ENCODE data around the gene SFTPB. TPM values are rescaled to one million over a fixed set of nuclear protein-coding genes. Genes with fewer than 3 reads are reported as not detected.

The SFTPB gene
- total RNA-seq, 1 donor from 2014 or later, result not detected

DNA sequence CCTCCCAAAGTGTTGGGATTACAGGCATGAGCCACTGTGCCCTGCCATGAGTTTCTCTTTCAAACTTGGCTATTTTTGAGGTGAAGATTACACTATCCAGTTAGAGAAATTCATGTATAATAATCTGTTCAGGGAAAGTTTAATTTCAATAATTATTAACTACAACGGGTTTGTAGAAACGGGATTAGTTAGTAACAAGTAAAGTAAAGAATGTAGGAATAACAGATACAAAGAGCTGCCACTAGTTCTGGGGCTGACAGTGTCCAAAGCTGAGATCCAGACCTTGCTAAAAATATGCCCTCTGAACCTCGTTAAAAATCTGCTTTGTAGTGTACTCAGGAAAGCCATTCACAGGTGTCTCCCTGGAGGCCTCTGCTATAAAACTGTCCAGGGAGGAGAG is 16.9 kb downstream of the SFTPB start:
- no peaks in the 10 kb centered on the region for H3K27me3 Mint-ChIP-seq (ENCODE audit: low read depth)
- H3K9me3 Mint-ChIP-seq, result no peaks in the 10 kb centered on the region
- H3K4me3 Mint-ChIP-seq, result no peak overlapping the region
- H3K27ac Mint-ChIP-seq, result no peak overlapping the region
- DNase-seq (ENCODE audit: low spot score in 2 of 2, unreplicated experiment in 2 of 2), result no peak
- H3K4me1 Mint-ChIP-seq, result no peaks in the 10 kb centered on the region
- TF ChIP-seq, protein P1, sequence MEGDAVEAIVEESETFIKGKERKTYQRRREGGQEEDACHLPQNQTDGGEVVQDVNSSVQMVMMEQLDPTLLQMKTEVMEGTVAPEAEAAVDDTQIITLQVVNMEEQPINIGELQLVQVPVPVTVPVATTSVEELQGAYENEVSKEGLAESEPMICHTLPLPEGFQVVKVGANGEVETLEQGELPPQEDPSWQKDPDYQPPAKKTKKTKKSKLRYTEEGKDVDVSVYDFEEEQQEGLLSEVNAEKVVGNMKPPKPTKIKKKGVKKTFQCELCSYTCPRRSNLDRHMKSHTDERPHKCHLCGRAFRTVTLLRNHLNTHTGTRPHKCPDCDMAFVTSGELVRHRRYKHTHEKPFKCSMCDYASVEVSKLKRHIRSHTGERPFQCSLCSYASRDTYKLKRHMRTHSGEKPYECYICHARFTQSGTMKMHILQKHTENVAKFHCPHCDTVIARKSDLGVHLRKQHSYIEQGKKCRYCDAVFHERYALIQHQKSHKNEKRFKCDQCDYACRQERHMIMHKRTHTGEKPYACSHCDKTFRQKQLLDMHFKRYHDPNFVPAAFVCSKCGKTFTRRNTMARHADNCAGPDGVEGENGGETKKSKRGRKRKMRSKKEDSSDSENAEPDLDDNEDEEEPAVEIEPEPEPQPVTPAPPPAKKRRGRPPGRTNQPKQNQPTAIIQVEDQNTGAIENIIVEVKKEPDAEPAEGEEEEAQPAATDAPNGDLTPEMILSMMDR (IDR thresholded peaks at IDR 0.05; ENCODE audit: unreplicated experiment), result no peak
- H3K36me3 Mint-ChIP-seq, result peaks cover 43% of the 10 kb centered on the region

DNA sequence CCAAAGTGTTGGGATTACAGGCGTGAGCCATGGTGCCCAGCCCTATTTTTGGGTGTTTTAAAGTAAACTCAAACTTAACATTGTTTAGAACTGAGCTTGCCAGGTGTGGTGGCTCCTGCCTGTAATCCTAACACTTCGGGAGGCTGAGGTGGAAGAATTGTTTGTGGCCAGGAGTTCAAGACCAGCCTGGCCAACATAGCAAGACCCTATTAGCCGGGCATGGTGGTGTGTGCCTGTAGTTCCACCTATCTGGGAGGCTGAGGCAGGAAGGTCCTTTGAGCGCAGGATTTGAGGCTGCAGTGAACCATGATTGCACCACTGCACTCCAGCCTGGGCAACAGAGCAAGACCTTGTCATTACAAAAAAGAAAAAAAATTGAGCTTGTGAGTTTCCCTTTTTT is 17.5 kb downstream of the SFTPB start:
- H3K4me1 Mint-ChIP-seq, result no peaks in the 10 kb centered on the region
- DNase-seq (ENCODE audit: low spot score in 2 of 2, unreplicated experiment in 2 of 2), result no peak
- peaks cover 47% of the 10 kb centered on the region for H3K36me3 Mint-ChIP-seq
- H3K27me3 Mint-ChIP-seq (ENCODE audit: low read depth), result no peaks in the 10 kb centered on the region
- no peaks in the 10 kb centered on the region for H3K9me3 Mint-ChIP-seq
- TF ChIP-seq, protein P1 (IDR thresholded peaks at IDR 0.05; ENCODE audit: unreplicated experiment), result no peak
- H3K27ac Mint-ChIP-seq, result no peak overlapping the region
- H3K4me3 Mint-ChIP-seq, result no peak overlapping the region

GRCh38 chr2:85649201-85650190 is 18.5 kb downstream of the SFTPB start:
- Mint-ChIP-seq H3K27me3 (ENCODE audit: low read depth) (no peaks in the 10 kb centered on the region), H3K36me3 (peaks cover 47% of the 10 kb centered on the region), H3K4me1 (no peaks in the 10 kb centered on the region), H3K27ac (peak overlapping the region; percentile 5), H3K4me3 (no peak overlapping the region), H3K9me3 (no peaks in the 10 kb centered on the region)
- no peak for DNase-seq (ENCODE audit: low spot score in 2 of 2, unreplicated experiment in 2 of 2)
- TF ChIP-seq, protein P1 (IDR thresholded peaks at IDR 0.05; ENCODE audit: unreplicated experiment), result no peak

- DNase-seq (ENCODE audit: low spot score in 2 of 2, unreplicated experiment in 2 of 2), result no peak
- Mint-ChIP-seq H3K36me3 (peaks cover 43% of the 10 kb centered on the region), H3K4me3 (no peak overlapping the region), H3K9me3 (no peaks in the 10 kb centered on the region), H3K27me3 (ENCODE audit: low read depth) (no peaks in the 10 kb centered on the region), H3K4me1 (no peaks in the 10 kb centered on the region), H3K27ac (peak overlapping the region; percentile 8)
- TF ChIP-seq, protein P1 (IDR thresholded peaks at IDR 0.05; ENCODE audit: unreplicated experiment), result peak; percentile 58
Measured at GRCh38 chr2:85648619-85649018, 19.4 kb downstream of the SFTPB start.

GRCh38 chr2:85647823-85648526 is 20.0 kb downstream of the SFTPB start:
- Mint-ChIP-seq H3K27ac (no peak overlapping the region), H3K36me3 (peaks cover 40% of the 10 kb centered on the region), H3K4me1 (no peaks in the 10 kb centered on the region), H3K4me3 (no peak overlapping the region), H3K9me3 (no peaks in the 10 kb centered on the region), H3K27me3 (ENCODE audit: low read depth) (no peaks in the 10 kb centered on the region)
- no peak for DNase-seq (ENCODE audit: low spot score in 2 of 2, unreplicated experiment in 2 of 2)
- TF ChIP-seq, protein P1 (IDR thresholded peaks at IDR 0.05; ENCODE audit: unreplicated experiment), result no peak

All from mesothelial cell of epicardium (in vitro differentiated cells).